Forelimb muscle (tissue), 1 donor: ENCODE data around the gene NPBWR2. TPM values are rescaled to one million over a fixed set of nuclear protein-coding genes. Genes with fewer than 3 reads are reported as not detected.
"Not testable (repeated sequence)": the region's sequence is repeated elsewhere in the genome, so short reads cannot be mapped to it uniquely, and the experiment has no call there.

ENCODE experiments used
- DNase-seq: peaks from one replicate; pipeline ENCODE4 v3.0.0-alpha.2; 2013; ENCODE audit warnings: low read depth
- polyA plus RNA-seq: library from polyadenylated mRNA; unstranded; fragments of 120-200 nt; gene quantifications from one replicate; pipeline ENCODE4 v1.2.1, GENCODE V29; 2013; ENCODE audit not compliant: insufficient read length

Gene NPBWR2
- polyA plus RNA-seq, 1 donor, result not detected

- no peak for DNase-seq
These were observed 37.0 kb upstream of the NPBWR2 start for GRCh38 chr20:64144144-64144912.

DNA sequence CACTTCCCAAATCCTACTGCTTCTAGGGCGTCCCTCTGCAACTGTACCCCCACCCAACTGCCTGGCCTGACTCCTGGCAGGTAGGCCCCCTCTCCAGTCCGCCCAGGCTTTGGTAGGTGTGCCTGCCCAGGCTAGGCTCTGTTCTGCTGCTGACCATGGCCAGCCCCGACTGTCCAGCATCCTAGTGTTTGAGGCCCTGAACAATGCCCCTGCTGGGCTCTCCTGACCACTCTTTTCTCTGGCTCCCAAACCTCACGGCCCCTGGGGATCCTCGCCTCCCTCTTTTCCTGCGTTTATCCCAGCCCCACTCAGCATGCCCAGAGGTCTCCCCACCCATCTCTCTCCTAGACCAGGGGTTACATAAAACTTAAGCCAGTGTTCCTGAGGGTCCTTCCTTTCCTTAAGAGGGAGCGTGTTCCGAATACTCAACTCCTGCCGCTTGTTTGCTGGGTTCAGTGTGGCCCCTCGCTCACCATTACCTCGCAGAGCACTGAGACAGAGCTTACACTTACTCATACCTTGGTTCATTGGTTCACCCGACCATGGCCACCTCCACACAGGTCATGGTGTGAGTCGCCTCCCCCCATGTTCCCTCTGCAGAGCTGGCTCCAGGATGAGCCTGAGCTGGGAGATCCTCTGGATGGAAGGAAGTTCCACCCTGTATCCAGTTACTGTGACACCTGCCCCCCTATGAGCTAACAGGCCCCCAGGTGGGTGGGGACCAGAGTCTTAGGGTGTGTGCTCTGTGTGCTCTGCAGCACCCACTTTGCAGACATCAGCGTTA is 35.8 kb upstream of the NPBWR2 start:
- no peak for DNase-seq

GRCh38 chr20:64142590-64142989 is 35.2 kb upstream of the NPBWR2 start:
- no peak for DNase-seq

- DNase-seq, result no peak
These were observed 33.6 kb upstream of the NPBWR2 start for GRCh38 chr20:64140956-64141355.

- DNase-seq, result no peak
These were observed 32.9 kb upstream of the NPBWR2 start for GRCh38 chr20:64140061-64140931.

- DNase-seq, result no peak
These were observed 32.1 kb upstream of the NPBWR2 start for GRCh38 chr20:64139199-64140060.

GRCh38 chr20:64138276-64138815 is 31.0 kb upstream of the NPBWR2 start:
- no peak for DNase-seq

DNA sequence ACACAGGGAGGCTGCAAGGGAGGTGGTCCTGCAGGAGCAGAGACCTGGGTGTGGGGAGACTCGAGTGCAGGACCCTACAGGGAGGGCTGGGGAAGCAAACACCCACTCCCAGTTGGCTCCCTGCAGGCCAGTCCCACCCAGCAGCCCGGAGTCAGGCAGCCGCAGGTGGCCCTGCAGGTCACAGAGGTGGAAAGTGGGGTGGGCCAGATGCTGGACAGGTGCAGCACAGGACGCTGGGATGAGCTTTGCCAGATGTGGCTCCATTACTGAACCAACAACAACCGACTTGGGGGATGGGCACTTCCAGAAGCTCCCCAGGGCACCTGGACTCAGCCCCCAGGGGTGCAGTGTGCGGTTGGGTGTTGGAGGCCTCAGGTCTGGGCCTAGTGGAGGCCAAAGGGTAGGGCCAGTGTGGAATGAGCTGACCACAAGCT is 30.2 kb upstream of the NPBWR2 start:
- no peak for DNase-seq

- no peak for DNase-seq
These were observed 28.8 kb upstream of the NPBWR2 start for GRCh38 chr20:64136004-64136710.

DNA sequence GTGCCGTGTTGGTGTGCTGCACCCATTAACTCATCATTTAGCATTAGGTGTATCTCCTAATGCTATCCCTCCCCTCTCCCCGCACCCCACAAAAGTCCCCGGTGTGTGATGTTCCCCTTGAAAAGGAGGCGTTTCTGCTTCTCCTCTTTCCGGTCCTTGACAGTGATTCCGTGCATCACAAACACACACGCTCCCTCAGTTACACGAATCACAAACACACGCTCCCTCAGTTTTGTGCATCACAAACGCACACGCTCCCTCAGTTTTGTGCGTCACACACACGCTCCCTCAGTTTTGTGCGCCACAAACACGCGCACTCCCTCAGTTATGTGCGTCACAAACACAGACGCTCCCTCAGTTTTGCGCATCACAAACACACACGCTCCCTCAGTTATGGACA is 27.4 kb upstream of the NPBWR2 start:
- DNase-seq, result not testable (repeated sequence)

GRCh38 chr20:64133951-64134407 is 26.6 kb upstream of the NPBWR2 start:
- no peak for DNase-seq

- DNase-seq, result no peak
These were observed 24.0 kb upstream of the NPBWR2 start for GRCh38 chr20:64131406-64131805.

GRCh38 chr20:64130876-64131275 is 23.5 kb upstream of the NPBWR2 start:
- DNase-seq, result no peak

- DNase-seq, result no peak
These were observed 22.9 kb upstream of the NPBWR2 start for GRCh38 chr20:64130271-64130670.

GRCh38 chr20:64129146-64129782 is 21.9 kb upstream of the NPBWR2 start:
- DNase-seq, result no peak

DNA sequence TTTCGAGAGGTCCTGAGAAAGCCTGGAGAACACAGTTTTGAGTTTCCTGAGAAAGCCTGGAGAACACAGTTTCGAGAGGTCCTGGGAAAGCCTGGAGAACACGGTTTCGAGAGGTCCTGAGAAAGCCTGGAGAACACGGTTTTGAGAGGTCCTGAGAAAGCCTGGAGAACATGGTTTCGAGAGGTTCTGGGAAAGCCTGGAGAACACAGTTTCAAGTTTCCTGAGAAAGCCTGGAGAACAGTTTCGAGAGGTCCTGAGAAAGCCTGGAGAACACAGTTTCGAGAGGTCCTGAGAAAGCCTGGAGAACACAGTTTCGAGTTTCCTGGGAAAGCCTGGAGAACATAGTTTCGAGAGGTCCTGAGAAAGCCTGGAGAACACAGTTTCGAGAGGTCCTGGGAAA is 16.2 kb upstream of the NPBWR2 start:
- not testable (repeated sequence) for DNase-seq

DNA sequence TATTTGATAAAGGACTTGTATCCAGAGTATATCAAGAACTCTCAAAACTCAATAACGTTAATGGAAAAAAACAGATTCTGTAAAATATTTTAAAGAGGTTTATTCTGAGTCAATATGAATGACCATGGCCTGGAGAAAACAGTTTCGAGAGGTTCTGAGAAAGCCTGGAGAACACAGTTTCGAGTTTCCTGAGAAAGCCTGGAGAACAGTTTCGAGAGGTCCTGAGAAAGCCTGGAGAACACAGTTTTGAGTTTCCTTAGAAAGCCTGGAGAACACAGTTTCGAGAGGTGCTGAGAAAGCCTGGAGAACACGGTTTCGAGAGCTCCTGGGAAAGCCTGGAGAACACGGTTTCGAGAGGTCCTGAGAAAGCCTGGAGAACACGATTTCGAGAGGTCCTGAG is 15.6 kb upstream of the NPBWR2 start:
- DNase-seq, result not testable (repeated sequence)

GRCh38 chr20:64121586-64121985 is 14.2 kb upstream of the NPBWR2 start:
- DNase-seq, result no peak

- no peak for DNase-seq
These were observed 12.4 kb upstream of the NPBWR2 start for GRCh38 chr20:64119681-64120341.
